A673 (cell line): ENCODE measurements around the gene C19orf12.

Experiments
- EZH2 ChIP-seq: fragments of 200-600 bp; sonication (generic); IDR thresholded peaks from 2 replicates; pipeline ENCODE4 v1.6.1; 2017; ENCODE audit warnings: borderline replicate concordance, low read depth, mild to moderate bottlenecking, mixed read lengths, antibody characterized with exemption, low read length; ENCODE audit not compliant: poor library complexity, severe bottlenecking
- TF ChIP-seq, protein P1 (sequence below): fragments of 300-800, 200-600 bp; sonication (generic); conservative IDR thresholded peaks from 2 replicates; pipeline ENCODE4 v1.5.1; 2017; ENCODE audit warnings: low read depth, mild to moderate bottlenecking, antibody characterized with exemption, low read length, moderate library complexity, mixed read lengths

DNA sequence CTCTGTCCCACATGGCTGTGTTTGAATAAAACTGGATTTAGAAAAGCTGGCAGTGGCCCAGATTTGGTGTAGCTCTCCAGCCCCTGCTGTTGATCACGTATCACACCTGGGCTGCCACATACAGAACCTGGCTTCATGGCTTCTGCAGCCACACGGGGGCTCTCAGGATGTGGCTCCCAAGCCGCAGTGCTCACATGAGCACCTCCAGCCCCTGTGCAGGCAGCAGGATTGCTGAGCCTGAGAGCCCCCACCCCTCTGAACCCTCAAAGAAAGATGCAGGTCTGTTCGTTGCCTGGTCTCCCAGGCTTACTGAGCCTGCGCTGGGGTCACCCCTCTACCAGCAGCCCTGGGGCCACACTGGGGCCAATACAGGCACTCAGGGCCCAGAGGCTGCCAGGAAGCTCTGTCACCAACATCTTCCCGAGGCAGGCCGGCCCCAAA, 47.1 kb downstream of the C19orf12 start:
- TF ChIP-seq, protein P1, sequence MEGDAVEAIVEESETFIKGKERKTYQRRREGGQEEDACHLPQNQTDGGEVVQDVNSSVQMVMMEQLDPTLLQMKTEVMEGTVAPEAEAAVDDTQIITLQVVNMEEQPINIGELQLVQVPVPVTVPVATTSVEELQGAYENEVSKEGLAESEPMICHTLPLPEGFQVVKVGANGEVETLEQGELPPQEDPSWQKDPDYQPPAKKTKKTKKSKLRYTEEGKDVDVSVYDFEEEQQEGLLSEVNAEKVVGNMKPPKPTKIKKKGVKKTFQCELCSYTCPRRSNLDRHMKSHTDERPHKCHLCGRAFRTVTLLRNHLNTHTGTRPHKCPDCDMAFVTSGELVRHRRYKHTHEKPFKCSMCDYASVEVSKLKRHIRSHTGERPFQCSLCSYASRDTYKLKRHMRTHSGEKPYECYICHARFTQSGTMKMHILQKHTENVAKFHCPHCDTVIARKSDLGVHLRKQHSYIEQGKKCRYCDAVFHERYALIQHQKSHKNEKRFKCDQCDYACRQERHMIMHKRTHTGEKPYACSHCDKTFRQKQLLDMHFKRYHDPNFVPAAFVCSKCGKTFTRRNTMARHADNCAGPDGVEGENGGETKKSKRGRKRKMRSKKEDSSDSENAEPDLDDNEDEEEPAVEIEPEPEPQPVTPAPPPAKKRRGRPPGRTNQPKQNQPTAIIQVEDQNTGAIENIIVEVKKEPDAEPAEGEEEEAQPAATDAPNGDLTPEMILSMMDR = no peak
- TF ChIP-seq EZH2 = no peak
